ENCODE data around the gene HCRT.

DNA sequence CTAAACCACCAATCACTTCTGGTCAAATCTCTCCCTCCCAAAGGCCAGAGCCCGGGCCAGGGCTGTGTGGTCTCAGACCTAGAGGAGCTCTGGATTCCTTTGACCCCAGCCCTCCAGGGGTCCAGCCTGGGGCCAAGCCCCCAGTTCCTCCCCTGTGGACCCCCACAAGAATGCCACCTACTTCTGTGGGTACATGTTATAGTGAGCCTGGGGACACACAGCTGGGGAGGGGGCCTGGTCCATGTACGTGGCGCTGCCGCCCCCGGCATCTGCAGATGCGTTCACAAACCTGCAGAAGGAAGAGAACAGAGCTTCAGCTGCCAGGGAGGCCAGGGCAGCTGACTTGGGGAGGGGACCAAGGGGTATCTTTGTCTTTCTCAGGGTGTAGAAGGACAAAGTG, 16.9 kb upstream of the HCRT start:
- TF ChIP-seq ZNF350 (tag by site-specific recombination; IDR thresholded peaks at IDR 0.05) (no peak), ZNF121 (tag by site-specific recombination; IDR thresholded peaks at IDR 0.05) (no peak), TCF7L2 (IDR thresholded peaks at IDR 0.05; ENCODE audit: borderline replicate concordance, low read depth, low read length) (no peak), ZSCAN30 (tag by site-specific recombination; IDR thresholded peaks at IDR 0.05) (no peak), ZNF23 (tag by site-specific recombination; IDR thresholded peaks at IDR 0.05; ENCODE audit: borderline replicate concordance) (no peak), FEZF1 (tag by site-specific recombination; IDR thresholded peaks at IDR 0.05) (no peak), ZNF138 (tag by site-specific recombination; IDR thresholded peaks at IDR 0.05; ENCODE audit: borderline replicate concordance) (no peak), ZNF335 (tag by site-specific recombination; conservative IDR thresholded peaks at IDR 0.05) (no peak), ZNF747 (tag by site-specific recombination; IDR thresholded peaks at IDR 0.05) (no peak), ZNF239 (tag by site-specific recombination; IDR thresholded peaks at IDR 0.05) (no peak), ZNF274 (IDR thresholded peaks at IDR 0.05; ENCODE audit: low read length) (no peak), ZNF274 (tag by site-specific recombination; IDR thresholded peaks at IDR 0.05; ENCODE audit: borderline replicate concordance) (no peak)
- TF ChIP-seq, protein P1, sequence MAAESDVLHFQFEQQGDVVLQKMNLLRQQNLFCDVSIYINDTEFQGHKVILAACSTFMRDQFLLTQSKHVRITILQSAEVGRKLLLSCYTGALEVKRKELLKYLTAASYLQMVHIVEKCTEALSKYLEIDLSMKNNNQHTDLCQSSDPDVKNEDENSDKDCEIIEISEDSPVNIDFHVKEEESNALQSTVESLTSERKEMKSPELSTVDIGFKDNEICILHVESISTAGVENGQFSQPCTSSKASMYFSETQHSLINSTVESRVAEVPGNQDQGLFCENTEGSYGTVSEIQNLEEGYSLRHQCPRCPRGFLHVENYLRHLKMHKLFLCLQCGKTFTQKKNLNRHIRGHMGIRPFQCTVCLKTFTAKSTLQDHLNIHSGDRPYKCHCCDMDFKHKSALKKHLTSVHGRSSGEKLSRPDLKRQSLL (tag by site-specific recombination; IDR thresholded peaks at IDR 0.05): no peak
- TF ChIP-seq, protein P2, sequence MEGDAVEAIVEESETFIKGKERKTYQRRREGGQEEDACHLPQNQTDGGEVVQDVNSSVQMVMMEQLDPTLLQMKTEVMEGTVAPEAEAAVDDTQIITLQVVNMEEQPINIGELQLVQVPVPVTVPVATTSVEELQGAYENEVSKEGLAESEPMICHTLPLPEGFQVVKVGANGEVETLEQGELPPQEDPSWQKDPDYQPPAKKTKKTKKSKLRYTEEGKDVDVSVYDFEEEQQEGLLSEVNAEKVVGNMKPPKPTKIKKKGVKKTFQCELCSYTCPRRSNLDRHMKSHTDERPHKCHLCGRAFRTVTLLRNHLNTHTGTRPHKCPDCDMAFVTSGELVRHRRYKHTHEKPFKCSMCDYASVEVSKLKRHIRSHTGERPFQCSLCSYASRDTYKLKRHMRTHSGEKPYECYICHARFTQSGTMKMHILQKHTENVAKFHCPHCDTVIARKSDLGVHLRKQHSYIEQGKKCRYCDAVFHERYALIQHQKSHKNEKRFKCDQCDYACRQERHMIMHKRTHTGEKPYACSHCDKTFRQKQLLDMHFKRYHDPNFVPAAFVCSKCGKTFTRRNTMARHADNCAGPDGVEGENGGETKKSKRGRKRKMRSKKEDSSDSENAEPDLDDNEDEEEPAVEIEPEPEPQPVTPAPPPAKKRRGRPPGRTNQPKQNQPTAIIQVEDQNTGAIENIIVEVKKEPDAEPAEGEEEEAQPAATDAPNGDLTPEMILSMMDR (tag by site-specific recombination; IDR thresholded peaks at IDR 0.05): no peak
- TF ChIP-seq, protein P3, sequence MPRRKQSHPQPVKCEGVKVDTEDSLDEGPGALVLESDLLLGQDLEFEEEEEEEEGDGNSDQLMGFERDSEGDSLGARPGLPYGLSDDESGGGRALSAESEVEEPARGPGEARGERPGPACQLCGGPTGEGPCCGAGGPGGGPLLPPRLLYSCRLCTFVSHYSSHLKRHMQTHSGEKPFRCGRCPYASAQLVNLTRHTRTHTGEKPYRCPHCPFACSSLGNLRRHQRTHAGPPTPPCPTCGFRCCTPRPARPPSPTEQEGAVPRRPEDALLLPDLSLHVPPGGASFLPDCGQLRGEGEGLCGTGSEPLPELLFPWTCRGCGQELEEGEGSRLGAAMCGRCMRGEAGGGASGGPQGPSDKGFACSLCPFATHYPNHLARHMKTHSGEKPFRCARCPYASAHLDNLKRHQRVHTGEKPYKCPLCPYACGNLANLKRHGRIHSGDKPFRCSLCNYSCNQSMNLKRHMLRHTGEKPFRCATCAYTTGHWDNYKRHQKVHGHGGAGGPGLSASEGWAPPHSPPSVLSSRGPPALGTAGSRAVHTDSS (tag by site-specific recombination; IDR thresholded peaks at IDR 0.05): no peak

Measured in HEK293 (cell line).